GM21367 (cell line): ENCODE data around the gene UST.
"Not testable (repeated sequence)": the region's sequence is repeated elsewhere in the genome, so short reads cannot be mapped to it uniquely, and the experiment has no call there.

Experiments
- ATAC-seq: cut with Tn5 transposase; IDR thresholded peaks from one replicate; pipeline ENCODE4 v1.9.1; 2021; ENCODE audit not compliant: unreplicated experiment

Gene UST

DNA sequence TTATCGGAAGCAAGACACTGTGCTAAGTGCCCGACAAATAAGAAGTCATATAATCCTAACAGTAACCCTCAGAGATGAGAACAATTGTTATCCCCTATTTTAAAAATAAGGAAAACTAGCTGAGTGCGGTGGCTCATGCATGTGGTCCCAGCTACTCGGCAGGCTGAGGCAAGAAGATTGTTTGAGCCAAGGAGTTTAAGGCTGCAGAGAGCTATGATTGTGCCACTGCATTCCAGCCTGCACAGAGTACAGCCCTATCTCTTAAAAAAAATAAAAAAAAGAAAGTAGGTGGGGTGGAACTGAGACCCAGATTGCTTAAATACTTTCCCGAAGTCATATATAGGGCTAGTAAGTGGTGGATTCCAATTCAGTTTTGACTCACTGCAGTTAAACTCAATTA lies 84.7 kb downstream of the UST start:
- no peak for ATAC-seq

DNA sequence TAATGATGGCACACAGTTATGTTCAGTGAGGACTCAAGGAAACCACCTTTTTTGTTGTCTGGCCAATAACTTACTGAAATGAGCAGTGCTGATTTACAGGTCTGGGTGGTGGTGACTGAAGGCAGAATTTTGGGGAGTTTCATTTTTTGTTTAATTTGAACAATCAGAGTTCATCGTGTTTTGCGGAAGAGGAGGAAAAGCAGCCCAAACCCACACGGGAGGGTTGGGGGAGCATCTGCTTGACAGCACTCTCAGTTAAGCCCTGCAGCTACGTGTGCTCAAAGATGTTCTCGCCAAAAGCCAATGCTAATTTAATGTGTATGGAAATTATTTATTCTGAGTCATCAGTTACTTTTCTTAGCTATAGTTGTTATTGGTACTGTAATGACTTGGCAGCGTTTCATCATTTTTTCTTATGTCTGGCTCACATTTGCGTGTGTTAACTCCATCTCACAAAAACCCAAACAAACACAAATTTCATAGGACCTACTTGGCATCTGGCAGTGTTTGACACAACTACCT lies 89.2 kb downstream of the UST start:
- no peak for ATAC-seq

DNA sequence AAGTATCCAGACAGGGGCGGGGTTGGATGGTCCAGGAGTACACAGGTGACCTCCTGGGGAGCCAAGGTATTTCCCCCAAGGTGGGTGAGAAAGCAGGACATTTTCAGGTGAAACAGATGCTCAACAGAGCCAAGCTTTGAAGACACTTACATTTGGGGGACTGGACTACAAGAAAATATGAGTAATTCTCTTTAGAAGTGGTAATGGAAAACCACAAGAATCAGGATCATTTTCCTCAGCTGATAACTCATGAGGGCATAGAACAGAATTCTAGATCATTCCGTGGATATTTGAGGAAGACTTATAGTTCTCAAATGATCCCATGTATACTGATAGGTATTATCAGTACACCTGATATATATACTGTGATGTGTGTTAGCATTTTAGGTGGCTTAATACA lies 89.9 kb downstream of the UST start:
- no peak for ATAC-seq

DNA sequence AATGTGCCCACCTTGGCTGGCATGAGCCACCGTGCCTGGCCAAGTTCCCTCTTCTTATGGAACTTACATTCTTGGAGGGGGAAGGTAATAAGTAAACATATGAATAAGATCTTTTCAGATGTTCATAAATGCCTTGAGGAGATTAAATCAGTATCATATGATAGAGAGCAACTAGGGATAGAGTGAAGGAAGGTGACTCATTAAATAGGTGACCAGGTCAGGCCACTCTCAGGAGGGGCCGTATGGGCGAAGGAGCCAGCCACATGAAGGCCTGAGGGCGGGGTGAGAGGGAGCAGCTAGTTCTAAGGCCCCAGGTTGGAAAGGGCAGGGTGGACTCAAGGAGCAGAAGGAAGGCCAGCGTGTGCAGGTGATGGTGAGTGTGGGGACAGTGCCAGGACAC lies 91.1 kb downstream of the UST start:
- no peak for ATAC-seq

DNA sequence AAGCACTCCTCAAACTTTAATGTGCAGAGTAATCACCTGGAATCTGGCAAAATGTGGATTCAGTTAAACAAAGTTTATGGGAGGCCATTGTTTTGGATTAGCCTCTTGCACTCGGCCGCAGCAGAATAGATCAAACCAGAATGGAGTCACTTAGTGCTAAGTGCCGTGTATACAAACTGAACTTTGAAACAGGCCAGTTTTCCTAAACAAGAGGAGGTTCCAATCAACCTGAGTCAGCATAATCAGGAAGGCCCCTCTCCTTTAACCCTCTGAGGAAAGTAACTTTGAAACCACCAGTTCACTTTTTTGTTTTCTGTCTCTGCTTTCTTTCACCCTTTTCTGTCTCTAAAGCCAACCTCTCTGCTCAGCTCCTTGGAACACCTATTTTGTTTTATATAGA lies 92.2 kb downstream of the UST start:
- ATAC-seq = no peak

DNA sequence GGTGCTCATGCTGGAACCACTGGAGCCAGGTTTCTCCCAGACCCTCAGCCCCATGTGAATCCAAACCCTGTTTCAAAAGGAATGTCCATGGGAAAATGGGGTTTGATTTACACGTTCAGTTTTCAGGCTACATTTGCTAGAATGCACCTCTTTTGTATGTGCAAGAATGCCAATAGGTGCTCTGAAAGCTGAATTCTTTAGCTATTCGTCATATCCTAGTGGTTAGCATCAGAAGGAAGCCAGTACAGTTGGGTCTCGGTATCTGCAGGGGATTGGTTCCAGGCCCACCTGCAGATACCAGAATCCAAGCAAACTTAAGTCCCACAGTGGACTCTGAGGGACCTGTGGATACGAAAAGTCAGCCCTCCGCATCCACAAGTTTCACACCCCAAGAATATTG lies 93.4 kb downstream of the UST start:
- no peak for ATAC-seq

DNA sequence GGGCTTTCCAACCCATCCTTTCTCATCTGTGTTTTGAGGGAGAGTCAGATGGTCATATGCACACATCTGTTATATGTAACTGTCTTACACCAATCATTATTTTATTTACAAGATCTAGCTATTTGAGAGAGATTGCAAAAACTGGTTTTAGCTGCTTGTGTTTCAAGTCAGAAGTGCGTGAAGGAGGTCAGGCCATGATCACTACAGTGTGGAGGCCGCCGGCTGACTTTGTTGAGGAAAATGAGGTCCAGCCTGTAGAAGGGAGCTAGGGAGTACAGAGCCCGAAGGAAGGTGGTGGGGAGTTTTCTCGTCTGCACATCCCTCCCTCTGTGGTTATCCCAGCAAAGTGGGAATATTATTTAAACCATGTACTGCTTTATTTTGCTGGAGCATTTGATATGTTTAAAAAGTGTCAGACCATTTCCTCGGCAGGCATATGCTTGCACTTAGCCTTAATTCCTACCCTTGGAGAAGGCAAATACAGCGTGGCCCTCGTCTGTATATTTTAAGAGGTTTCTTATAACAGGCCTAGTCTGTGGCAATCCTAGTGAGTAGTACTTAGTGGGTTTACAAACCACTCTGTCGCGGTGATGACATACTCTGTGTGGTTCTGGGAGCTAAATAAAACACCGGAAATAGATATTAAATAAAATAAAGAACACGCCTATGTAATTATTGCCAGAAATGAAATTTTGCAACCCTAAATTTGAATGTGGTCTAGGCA lies 95.6 kb downstream of the UST start:
- ATAC-seq = no peak

DNA sequence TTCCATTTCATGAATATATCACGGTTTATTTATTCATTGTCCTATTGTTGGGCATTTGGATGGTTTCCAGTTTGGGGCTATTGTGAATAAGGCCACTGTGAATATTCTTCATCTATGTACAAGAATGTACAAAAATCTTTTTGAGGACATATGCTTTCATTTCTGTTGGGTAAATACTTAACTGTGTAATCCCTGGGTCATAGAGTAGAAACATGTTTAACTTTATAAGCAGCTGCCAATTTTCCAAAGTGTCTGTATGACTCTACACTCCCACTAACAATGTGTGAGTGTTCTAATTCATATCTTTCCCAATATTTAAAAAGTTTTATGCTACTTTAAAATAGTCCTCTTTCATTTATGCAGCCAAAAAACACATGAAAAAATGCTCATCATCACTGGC lies 98.6 kb downstream of the UST start:
- no peak for ATAC-seq

DNA sequence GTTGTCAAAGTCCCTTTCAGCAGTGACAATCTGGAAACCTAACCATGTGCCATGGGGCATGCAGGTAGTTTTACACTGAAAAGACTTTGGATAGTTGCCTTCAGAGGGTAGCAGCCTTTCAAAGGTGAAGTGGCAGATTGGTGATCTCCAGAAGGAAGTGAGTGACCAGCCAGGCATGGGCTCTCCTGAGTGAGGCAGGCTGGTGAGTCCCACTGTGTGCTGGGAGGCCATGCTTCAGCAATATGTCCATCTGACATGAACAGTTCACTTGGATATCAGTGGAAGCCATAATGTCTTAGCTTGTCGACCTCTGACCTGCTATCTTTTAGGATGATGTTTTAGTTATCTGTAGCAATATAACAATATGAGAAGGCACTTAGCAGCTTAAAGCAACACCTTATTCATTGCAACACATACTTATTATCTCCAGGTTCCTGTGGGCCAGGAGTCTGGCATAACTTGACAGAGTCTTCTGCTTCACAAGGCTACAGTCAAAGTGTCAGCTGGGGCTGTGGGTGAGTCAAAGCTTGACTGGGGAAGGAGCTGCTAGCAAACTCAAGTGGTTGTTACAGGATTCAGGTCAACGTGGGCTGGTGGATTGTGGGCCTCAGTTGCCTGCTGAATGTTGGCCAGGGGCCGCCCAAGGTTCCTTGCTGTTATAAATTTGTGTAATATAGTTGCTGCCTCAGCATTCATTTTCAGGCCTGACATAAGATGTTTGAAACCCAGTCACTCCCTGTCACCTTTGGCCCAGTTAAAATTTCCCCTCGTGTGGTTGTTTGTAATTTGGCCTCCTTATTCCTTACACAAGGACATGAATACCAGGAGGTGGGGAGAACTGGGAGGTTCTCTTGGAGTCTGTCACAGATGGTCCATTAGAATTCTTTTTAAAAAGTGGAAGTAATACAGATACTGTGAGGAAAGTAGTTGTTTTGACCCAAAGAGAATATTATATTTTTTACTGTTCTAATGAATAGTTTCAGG lies 100.2 kb downstream of the UST start:
- no peak for ATAC-seq

DNA sequence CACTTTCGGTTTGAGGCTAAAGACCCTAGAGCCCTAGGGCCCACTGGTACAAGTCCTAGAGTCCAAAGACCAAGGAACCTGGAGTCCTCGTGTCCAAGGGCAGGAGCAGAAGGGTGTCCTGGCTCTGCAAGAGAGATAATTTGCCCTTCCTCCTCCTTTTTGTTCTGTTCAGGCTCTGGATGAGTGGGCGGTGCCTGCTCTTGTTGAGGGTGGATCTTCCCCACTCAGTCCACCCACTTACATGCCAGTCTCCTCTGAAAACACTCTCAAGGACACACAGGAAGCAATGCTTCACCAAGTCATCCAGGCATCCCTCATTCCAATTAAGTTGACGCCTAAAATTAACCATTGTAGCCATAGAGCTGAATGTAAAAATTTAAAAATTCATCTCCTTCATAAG lies 102.1 kb downstream of the UST start:
- no peak for ATAC-seq

DNA sequence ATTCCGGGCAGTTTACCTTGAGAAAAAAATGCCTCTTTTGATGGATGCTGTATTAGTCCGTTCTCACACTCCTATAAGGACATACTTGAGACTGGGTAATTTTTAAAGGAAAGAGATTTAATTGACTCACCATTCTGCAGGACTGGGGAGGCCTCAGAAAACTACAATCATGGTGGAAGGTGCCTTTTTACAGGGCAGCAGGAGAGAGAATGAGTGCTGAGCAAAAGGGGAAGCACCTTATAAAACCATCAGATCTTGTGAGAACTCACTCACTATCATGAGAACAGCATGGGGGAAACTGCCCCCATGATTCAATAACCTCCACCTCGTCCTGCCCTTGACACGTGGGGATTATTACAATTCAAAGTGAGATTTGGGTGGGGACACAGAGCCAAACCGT lies 102.6 kb downstream of the UST start:
- not testable (repeated sequence) for ATAC-seq

DNA sequence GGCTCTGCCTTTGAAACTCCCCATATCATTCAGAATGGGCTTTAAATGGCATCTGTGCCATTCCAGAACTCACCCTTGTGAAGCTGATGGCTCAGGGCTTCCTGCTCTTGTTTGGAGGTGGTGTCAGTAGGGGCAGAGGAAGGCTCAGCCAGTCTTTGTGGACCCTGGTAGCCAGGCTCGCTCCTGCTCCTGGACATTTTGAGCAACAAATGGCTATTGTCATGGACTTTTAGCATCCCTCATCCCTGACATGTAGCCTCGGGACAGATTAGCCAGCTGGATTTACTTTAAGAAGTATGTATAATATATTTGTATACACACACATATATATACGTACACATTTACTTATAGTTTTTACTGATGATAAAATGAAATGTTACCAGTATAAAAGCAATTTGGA lies 104.1 kb downstream of the UST start:
- no peak for ATAC-seq

DNA sequence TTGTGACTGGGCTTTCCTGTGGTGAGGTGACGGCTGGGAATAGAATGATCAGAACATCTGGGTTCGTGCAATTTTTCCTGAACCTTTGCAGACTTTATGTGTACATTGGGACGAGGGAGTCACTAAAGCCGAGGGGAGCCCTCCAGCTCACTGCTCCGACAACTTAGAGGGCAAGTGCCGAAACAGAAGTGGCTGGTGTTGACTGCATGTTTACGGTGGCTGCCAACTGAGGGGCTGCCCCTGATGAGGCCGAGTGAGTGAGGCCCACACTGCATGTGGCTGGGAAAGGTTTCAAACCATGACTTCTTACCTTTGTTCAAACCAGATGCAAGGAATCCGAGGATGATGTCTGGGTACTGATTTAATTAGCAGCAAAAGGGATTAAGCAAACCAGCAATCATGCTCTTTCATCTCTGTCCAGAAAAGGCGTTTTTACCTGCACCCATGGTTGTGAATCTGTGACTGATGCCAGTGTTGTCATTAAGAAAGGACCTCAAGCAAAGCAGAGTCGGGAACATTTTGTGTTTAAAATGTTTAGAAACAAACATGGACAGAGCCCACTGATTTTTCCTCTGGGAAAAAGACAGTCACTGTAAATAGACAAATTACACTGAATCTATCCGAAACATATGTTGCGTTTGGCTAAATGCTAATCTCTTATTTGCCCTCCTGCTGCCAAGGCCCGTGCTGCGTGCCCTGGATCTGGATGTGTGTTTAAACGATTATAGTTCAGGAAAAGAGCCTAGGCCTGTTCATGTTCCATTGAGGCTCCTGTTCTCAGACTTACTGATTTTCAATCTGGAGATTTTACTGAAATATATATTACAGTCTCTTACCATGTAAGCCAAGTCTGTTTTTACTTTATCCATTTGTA lies 105.1 kb downstream of the UST start:
- no peak for ATAC-seq

DNA sequence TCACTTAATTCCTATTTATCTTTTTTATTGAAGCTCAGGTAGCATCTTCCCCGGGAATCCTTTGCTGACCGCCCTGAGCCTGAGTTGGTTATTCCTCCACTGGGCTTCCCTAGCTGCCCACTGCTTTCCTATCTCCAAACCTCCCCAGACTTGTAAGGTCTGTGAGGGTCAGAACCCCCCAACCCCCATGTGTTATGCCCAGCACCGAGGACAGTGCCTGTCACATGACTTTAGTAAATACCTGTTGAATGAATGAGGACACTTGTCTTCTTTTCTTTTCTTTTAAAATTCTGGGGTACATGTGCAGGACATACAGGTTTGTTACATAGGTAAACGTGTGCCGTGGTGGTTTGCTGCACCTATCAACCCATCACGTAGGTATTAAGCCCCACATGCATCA lies 105.9 kb downstream of the UST start:
- ATAC-seq = no peak

DNA sequence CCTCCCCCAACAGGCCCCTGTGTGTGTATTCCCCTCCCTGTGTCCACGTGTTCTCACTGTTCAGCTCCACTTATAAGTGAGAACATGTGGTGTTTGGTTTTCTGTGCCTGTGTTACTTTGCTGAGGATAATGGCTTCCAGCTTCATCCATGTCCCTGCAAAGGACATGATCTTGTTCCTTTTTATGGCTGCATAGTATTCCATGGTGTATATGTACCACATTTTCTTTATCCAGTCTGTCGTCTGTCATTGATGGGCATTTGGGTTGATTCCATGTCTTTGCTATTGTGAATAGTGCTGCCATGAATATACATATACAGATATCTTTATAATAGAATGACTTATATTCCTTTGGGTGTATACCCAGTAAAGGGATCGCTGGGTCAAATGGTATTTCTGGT lies 106.3 kb downstream of the UST start:
- ATAC-seq = not testable (repeated sequence)

DNA sequence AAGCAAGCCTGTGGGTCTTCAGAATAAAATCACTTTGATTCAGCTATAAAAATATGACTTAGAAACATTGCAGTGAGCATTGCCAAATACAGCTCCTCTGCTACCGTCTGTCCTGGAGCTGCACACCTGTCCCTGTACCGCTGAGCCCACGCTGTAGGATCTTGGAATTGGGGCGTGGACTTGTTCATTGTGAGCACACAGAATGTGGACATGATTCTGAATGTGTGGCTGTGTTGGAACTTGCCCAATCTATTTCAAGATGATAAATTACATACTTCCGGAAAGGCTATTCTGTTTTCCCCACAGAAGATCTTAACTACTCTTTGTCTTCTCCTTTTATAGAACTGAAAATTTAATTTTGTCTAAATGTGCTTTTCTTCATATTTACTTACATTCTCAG lies 107.3 kb downstream of the UST start:
- no peak for ATAC-seq

DNA sequence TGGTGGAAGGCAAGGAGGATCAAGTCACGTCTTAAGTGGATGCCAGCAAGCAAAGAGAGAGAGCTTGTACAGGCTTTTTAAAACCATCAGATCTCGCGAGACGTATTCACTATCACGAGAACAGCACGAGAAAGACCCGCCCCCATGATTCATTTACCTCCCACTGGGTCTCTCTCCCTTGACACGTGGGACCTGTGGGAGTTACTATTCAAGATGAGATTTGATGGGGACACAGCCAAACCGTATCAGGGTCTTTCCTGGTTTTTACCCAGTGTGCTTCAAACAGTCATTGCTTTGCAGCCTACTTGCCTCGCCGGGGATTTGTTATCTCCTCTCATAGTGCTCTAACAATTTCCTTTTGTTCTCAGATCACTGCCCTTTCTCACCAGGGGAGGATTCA lies 108.2 kb downstream of the UST start:
- ATAC-seq = no peak

DNA sequence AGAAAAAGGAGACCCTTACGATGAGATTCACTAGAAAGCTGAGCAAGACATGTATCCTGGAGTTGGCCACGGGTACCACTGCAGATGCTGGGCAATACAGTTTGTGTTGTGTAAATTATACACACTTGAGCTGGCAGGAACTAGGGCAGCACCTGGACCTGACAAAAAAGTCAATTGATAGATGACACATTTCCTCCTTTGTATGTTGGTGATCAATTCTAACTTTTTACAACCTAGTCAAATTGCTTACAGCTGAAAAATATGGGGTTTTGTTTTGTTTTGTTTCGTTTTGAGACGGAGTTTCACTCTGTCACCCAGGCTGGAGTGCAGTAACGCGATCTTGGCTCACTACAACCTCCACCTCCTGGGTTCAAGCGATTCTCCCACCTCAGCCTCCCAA lies 108.9 kb downstream of the UST start:
- no peak for ATAC-seq

DNA sequence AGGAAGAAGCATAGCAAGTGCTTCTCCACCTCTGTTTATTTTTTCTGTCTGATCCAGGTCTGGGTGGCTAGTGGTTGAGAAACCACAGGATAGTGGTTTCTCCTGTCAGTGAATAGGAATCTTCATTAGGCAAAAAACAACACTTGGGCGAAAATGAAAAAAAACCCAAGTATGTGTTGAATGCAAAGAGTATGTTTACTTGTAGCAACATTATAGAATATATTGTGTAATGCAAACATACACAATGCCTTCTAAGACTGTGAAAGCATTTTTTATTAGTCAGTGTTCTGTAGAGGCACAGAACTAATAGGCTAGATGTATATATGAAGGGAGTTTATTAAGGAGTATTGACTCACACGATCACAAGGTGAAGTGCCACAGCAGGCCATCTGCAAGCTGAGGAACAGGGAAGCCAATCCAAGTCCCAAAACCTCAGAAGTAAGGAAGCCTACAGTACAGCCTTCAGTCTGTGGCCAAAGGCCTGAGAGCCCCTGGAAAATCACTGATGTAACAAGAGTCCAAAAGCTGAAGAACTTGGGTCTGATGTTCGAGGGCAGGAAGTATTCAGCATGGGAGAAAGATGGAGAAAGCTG lies 111.1 kb downstream of the UST start:
- no peak for ATAC-seq

DNA sequence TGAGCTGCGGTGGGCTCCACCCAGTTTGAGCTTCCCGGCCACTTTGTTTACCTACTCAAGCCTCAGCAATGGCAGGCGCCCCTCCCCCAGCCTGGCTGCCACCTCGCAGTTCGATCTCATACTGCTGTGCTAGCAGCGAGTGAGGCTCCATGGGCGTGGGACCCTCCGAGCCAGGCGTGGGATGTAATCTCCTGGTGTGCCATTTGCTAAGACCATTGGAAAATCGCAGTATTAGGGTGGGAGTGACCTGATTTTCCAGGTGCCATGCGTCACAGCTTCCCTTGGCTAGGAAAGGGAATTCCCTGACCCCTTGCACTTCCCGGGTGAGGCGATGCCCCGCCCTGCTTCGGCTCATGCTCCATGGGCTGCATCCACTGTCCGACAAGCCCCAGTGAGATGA lies 117.3 kb downstream of the UST start:
- not testable (repeated sequence) for ATAC-seq

DNA sequence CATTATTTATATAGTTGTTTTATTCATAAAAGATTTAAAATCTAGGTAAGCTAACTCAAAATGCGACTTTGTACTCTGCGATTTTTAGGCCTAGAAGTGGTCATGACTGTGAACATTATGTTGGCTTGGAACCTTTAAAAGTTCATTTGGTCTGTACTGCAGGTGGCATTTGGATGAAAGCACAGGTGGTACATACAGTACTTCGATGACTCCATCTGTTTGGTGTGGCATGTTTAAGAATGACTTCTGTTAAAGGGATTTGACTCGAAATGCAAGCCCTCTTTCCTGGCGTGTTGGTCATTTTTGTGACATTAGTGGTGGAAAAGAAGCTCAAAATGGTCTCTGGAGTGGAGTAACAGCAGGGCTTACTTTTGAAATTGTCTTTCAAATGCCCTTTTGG lies 118.1 kb downstream of the UST start:
- no peak for ATAC-seq
